HG03354 (cell line): ENCODE results near the gene ENO4.

Experiments
- ATAC-seq: cut with Tn5 transposase; IDR thresholded peaks from one replicate; pipeline ENCODE4 v1.9.1; 2021; ENCODE audit warnings: mild to moderate bottlenecking; ENCODE audit not compliant: unreplicated experiment, poor library complexity, severe bottlenecking

The ENO4 gene, protein sequence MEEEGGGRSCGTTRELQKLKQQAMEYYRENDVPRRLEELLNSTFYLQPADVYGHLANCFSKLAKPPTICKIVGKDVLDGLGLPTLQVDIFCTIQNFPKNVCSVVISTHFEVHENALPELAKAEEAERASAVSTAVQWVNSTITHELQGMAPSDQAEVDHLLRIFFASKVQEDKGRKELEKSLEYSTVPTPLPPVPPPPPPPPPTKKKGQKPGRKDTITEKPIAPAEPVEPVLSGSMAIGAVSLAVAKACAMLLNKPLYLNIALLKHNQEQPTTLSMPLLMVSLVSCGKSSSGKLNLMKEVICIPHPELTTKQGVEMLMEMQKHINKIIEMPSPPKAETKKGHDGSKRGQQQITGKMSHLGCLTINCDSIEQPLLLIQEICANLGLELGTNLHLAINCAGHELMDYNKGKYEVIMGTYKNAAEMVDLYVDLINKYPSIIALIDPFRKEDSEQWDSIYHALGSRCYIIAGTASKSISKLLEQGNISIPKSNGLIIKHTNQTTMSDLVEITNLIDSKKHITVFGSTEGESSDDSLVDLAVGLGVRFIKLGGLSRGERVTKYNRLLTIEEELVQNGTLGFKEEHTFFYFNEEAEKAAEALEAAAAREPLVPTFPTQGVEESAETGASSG

DNA sequence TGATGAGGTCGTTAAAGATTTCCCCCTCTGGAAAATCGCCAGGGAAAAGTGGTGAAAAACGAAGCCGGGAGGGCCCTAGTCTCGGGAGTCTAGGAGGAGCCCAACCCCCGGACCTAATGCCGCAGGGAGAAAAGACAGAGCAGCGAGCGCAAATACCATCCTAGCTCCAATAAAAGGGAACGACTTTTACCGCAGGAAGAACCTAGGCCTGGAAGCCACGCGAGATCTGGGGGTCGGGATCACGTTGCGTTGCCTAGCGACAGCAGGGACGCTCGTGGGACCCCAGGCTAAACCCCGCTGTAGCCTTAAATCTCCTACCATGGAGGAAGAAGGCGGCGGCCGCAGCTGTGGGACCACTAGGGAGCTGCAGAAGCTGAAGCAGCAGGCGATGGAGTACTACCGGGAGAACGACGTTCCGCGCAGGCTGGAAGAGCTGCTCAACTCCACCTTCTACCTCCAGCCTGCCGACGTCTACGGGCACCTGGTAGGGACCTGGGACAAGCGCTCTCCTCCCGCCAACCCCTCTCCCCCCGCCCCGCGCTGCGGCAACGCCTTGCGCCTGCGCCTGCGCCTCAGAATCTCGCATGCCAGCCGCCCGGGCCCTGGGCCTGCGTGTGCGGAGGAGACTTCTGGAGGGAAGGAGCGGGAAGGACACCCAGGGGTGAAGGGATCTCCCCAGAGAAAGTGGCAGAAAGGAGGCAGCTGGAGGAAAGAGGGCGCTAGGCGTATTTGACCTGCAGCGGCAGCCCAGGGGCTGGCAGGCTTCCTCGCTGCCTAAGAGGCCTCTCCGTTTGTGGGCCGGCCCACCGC is at the start of gene ENO4:
Gene ENO4 (plus strand): TSS at position 252 of the 810 bp plus-strand sequence. CDS start 68 bp downstream, at position 320.
- ATAC-seq, result peak; percentile 71

GRCh38 chr10:116800286-116800929 is 48.9 kb upstream of the ENO4 start:
- ATAC-seq, result no peak

- no peak for ATAC-seq
Measured at GRCh38 chr10:116801658-116802057, 47.6 kb upstream of the ENO4 start.

GRCh38 chr10:116802474-116802873 is 46.8 kb upstream of the ENO4 start:
- ATAC-seq, result no peak

DNA sequence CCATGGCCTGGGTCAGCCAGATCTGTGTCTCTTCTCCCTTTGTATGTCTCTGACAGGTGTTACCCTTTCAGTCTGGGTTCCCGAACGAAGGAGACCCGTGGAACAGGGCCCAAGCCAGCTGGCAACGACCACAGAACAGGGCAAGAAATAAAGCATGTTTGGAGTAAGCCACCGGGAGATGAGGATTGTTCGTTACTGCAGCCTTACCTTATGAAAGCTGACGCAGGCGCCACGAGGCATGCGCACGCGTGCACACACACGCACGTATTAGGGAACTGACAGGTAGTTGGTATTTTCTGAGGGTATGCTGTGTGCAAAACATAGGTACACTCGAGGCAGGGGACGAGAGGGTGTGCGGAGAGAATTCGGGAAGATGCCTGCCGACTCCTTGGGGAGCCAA is 46.4 kb upstream of the ENO4 start:
- no peak for ATAC-seq

GRCh38 chr10:116803451-116804249 is 45.6 kb upstream of the ENO4 start:
- ATAC-seq, result no peak

DNA sequence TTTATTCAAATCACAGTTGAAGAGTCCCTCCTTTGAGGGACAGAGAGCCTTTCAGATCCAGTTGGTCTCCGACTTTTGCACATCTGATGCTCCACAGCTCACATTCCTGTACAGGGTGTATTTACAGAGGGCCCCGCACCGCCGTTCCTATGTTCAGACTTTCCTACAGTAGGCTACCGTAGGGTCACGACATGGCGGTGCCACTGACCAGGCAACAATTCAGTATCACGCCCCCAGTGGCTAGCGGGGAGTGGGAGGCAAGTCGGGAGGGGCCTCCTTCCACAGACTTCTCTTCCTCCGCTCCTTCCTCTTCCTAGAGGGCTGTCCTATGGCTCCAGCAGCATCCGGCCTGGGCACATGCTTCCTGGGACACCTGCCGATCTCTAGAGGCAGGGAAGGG is 40.6 kb upstream of the ENO4 start:
- no peak for ATAC-seq

DNA sequence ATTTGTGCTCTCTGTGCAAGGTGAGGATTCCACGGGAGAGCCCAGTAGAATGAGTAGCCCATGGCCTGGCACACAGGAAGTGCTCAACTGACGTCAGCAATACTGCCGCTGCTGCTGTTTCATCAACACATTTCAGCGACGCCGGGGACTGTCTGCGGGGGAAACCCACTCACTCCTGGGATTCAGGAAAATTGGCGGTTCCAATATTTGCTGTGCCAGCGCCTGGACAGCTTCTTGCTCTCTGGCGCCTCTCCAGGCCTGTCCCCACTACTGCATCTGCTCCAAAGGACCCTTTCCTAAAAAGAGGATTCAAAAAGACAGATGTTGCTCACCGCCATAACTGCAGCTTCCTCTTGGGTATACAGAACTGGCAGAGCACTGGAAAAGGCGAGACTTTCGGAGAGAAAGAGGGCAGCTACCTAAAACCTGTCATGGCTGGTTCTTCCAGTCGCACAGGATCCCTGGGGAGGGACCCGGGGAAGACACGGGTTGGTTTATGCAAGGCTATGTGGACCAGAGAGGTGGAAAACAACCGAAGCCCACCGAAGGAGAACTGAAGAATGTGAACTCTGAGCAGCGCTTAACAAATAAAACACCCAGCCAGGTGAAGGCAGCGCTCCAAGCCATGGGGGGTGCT is 39.7 kb upstream of the ENO4 start:
- ATAC-seq, result no peak

GRCh38 chr10:116810120-116810500 is 39.2 kb upstream of the ENO4 start:
- no peak for ATAC-seq

DNA sequence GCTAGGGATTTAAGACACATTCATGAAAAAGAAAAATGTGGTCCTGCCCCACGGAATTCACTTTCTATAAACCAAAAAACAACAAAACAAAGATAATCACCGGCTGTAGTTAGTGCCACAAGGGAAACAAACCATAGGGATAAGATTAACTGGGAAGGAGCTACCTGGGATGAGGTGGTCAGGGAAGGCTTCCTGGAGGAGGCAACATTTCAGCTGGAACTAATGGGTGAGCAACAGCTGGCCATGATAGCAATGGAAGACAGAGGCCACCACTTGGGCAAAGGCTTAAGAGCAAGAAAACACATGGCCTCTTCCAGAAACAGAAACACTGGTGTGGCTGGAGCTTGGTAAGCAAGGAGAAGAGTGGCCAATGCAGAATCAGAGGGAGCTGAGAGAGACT is 38.4 kb upstream of the ENO4 start:
- no peak for ATAC-seq

DNA sequence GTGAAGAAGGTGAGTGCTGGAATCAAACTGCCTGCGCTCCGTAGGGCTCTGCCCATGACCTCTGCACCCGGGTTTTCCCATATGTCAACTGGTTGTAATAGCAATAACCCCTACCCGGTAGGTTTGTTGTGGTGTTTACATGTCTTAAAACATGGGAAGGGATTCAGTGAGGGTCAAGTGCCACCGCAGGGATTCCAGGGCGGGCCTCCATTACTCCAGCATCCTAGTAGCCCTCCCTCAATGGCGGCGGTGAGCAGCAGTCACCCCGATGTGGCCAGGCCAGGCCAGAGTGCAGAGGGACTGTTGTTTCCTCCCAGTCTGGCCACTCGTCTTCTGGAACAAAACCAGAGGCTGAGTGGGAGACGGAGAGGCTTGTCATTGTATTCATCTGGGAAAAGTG is 37.6 kb upstream of the ENO4 start:
- no peak for ATAC-seq

DNA sequence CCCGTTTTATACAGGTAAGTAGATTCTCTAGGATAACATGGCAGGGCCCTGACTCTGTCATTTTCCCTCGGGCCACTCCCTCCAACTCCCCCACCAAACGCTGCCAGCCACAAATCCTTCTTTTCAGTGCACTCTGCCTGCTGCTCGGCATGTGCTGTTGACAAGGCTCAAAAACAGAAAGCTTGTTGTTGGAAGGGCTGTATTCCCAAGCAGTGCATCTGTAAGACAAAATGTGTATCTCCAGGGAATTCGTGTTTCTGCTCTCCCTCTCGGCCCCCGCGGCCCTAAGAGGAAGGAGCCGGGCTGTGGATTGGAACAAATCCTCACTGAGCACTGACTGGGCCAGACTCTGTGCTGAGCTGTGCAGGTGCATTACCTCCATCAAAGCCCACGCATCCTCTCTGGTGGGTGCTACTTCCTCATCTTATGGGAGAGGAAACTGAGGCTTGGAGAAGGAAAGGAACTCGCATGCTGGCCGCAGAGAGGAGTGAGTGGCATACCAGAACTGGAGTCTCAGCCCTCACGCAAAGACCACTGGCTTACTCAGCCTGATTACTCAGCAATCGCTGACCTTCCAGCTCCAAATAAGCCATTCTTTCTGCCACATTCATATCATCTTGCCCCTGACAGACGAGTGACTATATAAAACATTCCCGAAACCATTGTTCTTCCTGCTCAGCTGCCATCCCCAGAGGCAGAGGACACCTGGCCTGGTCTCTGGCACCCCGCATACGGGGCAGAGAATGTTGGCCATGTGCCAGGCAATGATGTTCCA is 33.5 kb upstream of the ENO4 start:
- no peak for ATAC-seq

DNA sequence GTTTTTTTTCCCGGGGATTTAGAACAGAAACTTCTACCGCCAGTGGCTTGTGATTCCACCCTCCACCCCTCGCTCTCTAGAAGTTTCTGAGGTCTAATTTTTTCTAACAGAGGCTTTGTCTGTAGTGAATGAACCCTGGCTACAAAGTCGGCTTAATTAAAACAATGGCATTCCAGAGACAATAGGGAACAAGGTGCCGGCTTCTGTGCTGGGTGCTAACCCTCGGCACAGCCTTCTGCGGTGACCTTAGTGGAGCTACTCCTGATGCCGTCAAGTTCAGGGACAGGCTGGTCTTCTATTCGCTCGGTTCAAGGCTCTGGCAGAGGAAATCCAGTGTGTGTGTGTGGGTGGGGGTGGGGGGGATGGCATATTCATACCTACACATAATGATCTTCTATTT is 32.1 kb upstream of the ENO4 start:
- no peak for ATAC-seq

GRCh38 chr10:116817780-116818343 is 31.4 kb upstream of the ENO4 start:
- no peak for ATAC-seq

DNA sequence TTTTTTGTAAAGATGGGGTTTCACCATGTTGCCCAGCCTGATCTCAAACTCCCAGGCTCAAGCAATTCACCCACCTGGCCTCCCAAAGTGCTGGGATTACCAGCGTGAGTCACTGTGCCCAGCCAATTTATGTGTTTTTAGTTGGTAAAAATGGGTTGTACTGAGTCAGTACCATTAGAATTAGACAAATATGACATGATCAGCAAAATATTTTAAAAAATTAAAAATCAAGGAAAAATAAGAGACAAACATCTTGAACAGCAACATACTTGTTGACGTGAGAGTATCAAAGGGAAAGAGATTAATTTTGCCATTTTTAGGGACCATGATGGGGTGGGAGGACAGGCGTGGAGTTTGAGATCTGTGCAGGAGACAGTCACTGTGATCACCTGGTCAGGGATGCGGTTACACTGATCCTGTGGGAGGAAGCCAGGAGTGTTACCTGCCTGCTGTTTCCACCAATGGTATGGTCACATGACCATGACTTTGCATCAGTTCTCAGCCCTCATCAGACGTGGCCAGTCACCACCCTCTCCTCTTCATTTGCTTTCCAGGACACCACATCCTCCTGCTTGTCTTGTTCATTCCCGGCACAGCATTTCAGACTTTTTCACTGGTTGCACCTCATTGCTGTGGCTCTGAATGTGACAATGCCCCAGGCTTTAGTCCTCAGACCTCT is 29.2 kb upstream of the ENO4 start:
- no peak for ATAC-seq

DNA sequence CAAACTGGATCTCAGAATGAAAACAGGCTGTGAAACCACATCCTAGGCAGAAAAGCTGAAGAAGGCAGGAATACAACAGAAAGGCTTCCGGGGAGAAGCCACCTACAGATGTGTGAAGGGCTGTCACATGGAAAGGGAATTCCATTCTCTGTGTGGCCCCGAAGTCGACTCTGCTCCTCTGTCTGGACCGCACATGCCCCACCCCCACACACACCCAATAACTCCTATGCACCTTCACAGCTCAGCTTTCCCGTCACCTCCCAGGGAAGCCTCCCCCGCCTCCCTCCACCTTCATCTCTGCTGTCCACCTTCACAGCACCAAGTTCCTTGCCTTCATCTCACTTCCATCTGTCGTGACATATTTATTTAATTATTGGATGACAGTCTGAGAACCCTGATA is 23.4 kb upstream of the ENO4 start:
- no peak for ATAC-seq

GRCh38 chr10:116826803-116827202 is 22.5 kb upstream of the ENO4 start:
- no peak for ATAC-seq
